ENCODE data around the gene EGFLAM. TPM values are rescaled to one million over a fixed set of nuclear protein-coding genes. Genes with fewer than 3 reads are reported as not detected.
"Not testable (repeated sequence)": the region's sequence is repeated elsewhere in the genome, so short reads cannot be mapped to it uniquely, and the experiment has no call there.

Gene EGFLAM
- total RNA-seq, 1 donor from 2014 or later, result 13.2 TPM

DNA sequence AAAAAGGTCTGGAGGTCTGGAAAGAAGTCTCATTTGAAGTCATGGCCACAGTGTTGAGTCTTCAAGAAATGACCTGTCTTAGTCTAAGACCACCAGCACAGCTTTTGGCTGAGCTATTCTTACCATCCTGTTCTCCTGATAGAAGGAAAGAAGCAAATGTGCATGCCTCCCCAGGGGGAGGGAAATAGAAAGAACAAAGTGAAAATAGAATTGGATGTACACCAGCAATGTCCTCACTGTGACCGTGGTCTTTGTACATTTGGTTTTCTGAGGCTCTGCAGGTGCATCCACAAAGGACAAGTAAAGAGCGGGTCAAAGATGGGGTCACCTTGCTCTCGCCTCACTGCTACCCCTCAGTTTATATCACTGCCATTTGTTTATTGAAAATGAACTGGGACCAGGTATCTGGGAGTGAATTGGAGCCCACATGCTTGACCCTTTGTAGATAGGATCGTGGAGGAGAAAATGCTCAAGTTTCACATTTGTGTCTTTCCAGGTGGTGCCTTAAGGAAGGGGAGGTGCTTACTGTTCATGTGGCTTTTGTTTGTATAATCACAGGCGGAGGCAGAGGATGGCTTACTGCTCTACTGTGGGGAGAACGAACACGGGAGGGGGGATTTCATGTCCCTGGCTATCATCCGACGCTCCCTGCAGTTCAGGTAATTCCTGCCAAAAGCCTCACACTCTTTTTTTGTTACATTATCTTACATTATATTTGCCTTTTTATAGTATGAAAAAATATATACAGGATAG is 150.3 kb downstream of the EGFLAM start:
- DNase-seq, result no peak
- Mint-ChIP-seq H3K27me3 (ENCODE audit: unreplicated experiment) (no peaks in the 10 kb centered on the region), H3K4me3 (ENCODE audit: unreplicated experiment) (no peak overlapping the region), H3K36me3 (ENCODE audit: unreplicated experiment) (no peaks in the 10 kb centered on the region), H3K27ac (ENCODE audit: unreplicated experiment) (no peak overlapping the region), H3K4me1 (ENCODE audit: low read depth, unreplicated experiment) (peaks cover 11% of the 10 kb centered on the region), H3K9me3 (ENCODE audit: unreplicated experiment) (peaks cover under 1% of the 10 kb centered on the region)
- TF ChIP-seq, protein P1, sequence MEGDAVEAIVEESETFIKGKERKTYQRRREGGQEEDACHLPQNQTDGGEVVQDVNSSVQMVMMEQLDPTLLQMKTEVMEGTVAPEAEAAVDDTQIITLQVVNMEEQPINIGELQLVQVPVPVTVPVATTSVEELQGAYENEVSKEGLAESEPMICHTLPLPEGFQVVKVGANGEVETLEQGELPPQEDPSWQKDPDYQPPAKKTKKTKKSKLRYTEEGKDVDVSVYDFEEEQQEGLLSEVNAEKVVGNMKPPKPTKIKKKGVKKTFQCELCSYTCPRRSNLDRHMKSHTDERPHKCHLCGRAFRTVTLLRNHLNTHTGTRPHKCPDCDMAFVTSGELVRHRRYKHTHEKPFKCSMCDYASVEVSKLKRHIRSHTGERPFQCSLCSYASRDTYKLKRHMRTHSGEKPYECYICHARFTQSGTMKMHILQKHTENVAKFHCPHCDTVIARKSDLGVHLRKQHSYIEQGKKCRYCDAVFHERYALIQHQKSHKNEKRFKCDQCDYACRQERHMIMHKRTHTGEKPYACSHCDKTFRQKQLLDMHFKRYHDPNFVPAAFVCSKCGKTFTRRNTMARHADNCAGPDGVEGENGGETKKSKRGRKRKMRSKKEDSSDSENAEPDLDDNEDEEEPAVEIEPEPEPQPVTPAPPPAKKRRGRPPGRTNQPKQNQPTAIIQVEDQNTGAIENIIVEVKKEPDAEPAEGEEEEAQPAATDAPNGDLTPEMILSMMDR (IDR thresholded peaks at IDR 0.05; ENCODE audit: partially characterized antibody, unreplicated experiment), result no peak

DNA sequence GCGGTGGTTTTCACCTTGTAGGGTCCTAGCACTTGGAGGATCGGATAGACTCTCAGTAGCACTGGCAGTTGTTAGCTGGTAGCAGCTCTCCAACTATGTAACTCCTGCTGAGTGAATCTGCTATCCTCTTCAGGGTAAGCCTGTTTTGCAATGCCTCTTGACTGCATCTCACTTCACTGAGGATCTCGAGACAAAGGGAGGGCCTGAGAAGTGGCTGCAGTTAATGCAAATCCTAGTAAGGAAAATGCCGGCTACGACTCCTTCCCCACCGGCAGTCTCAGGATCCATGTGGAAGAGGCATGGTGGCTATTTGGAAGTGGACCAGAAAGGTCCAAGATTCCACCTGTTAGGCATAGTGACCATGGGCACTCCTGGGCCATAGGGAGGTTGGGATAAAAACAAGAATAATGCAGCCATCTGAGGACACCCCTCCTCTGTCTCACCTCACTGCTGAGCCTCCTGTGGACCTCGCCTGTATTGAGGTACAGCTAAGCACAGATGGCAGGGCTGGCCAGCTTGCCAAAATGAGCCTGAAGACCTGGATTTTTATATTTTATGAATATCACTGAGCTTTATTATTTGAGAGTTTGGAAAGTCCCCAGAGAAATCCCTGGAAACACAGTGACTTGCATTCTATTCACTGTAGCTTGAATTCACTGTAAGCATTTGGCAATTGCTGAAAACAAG is 152.1 kb downstream of the EGFLAM start:
- no peaks in the 10 kb centered on the region for H3K9me3 Mint-ChIP-seq (ENCODE audit: unreplicated experiment)
- TF ChIP-seq, protein P1 (IDR thresholded peaks at IDR 0.05; ENCODE audit: partially characterized antibody, unreplicated experiment), result no peak
- H3K27ac Mint-ChIP-seq (ENCODE audit: unreplicated experiment), result no peak overlapping the region
- H3K4me3 Mint-ChIP-seq (ENCODE audit: unreplicated experiment), result no peak overlapping the region
- H3K36me3 Mint-ChIP-seq (ENCODE audit: unreplicated experiment), result no peaks in the 10 kb centered on the region
- DNase-seq, result no peak
- H3K4me1 Mint-ChIP-seq (ENCODE audit: low read depth, unreplicated experiment), result peaks cover 5% of the 10 kb centered on the region
- H3K27me3 Mint-ChIP-seq (ENCODE audit: unreplicated experiment), result no peaks in the 10 kb centered on the region

DNA sequence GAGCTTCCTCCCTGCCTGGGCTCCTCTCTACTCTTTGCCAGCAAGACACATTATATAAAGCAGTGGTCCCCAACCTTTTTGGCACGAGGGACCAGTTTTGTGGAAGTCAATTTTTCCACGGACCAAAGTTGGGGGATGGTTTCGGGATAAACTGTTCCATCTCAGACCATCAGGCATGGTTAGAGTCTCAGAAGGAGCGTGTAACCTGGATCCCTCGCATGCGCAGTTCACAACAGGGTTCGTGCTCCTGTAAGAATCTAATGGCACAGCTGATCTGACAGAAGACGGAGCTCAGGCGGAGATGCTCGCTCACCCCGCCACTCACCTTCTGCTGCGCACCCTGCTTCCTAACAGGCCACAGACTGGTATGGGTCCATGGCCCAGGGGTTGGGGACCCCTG is 155.3 kb downstream of the EGFLAM start:
- Mint-ChIP-seq H3K4me3 (ENCODE audit: unreplicated experiment) (no peak overlapping the region), H3K4me1 (ENCODE audit: low read depth, unreplicated experiment) (peaks cover 2% of the 10 kb centered on the region), H3K9me3 (ENCODE audit: unreplicated experiment) (no peaks in the 10 kb centered on the region), H3K36me3 (ENCODE audit: unreplicated experiment) (no peaks in the 10 kb centered on the region), H3K27ac (ENCODE audit: unreplicated experiment) (no peak overlapping the region), H3K27me3 (ENCODE audit: unreplicated experiment) (peaks cover 1% of the 10 kb centered on the region)
- DNase-seq, result no peak
- TF ChIP-seq, protein P1 (IDR thresholded peaks at IDR 0.05; ENCODE audit: partially characterized antibody, unreplicated experiment), result no peak

DNA sequence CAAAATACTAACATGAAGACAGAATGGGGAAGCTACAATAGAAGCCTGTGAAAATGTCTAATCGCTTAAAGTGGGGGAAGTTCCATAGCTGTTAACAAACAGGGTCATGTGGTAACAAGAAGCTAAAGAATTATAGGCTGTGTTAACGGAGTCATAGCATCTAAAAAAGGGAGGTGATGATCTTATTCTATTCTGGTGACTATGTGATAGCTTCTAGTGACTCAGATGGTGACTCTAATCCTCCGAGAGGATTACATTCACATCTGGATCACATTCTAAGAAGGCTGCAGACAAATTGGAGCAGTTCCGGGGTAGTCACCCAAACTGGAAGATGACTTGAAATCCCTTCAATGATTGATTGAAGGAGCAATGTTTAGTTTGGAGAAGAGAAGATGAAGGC is 156.0 kb downstream of the EGFLAM start:
- no peak for DNase-seq
- TF ChIP-seq, protein P1 (IDR thresholded peaks at IDR 0.05; ENCODE audit: partially characterized antibody, unreplicated experiment), result no peak
- Mint-ChIP-seq H3K4me1 (ENCODE audit: low read depth, unreplicated experiment) (peaks cover 2% of the 10 kb centered on the region), H3K9me3 (ENCODE audit: unreplicated experiment) (no peaks in the 10 kb centered on the region), H3K27me3 (ENCODE audit: unreplicated experiment) (peaks cover 1% of the 10 kb centered on the region), H3K27ac (ENCODE audit: unreplicated experiment) (no peak overlapping the region), H3K4me3 (ENCODE audit: unreplicated experiment) (no peak overlapping the region), H3K36me3 (ENCODE audit: unreplicated experiment) (no peaks in the 10 kb centered on the region)

DNA sequence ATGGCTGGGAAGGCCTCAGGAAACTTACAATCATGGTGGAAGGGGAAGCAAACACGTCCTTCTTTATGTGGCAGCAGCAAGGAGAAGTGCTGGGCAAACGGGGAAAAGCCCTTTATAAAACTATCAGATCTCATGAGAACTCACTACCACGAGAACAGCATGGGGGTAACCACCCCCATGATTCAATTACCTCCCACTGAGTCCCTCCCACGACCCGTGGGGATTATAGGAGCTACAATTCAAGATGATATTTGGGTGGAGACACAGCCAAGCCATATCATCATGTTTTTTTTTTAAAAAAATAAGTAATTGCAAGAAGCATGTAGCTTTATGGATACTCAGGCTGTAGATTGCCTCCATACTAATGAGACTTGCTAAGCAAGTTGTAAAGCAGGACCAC is 157.4 kb downstream of the EGFLAM start:
- not testable (repeated sequence) for H3K9me3 Mint-ChIP-seq (ENCODE audit: unreplicated experiment); H3K27me3 Mint-ChIP-seq (ENCODE audit: unreplicated experiment); H3K36me3 Mint-ChIP-seq (ENCODE audit: unreplicated experiment); H3K27ac Mint-ChIP-seq (ENCODE audit: unreplicated experiment); DNase-seq; H3K4me3 Mint-ChIP-seq (ENCODE audit: unreplicated experiment); H3K4me1 Mint-ChIP-seq (ENCODE audit: low read depth, unreplicated experiment)
